NCI-H345 treated with DMSO at 0.1 percent for 48 hours (cell line): ENCODE data around the gene FOXL1.

ENCODE experiments used
- DNase-seq: peaks from one replicate; lab custom pipeline; 2025; ENCODE audit not compliant: unreplicated experiment; lab: John Stamatoyannopoulos, UW

FOXL1 gene

DNA sequence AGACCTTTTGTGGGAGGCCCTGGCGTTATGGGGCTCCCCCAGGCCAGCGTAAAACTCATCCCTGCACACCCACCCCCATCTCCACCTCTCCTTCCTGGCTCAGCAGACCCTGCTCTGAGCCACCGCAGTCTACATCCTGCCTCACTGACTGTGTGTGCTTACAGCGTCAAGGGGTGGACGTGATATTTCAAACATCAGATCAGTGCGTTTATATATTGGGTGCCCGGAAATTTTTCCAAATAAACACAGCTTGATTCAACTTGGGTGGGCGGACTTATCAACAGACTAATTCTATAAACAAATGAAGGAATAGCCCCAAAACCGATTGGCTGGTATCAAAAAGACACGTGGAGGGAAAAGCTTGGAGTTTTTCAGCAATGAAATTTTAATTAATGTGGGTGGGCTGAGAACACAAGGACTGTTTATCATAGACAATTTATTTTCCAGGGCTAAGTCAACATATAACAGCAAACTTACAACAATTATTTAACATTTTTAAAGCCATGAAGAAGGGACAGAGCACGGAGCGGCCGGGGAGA lies at the start of gene FOXL1:
TSS of gene FOXL1 (plus strand) at position 489 of the 539 bp plus-strand sequence. CDS start 175 bp downstream, outside the sequence.
- DNase-seq = no peak

DNA sequence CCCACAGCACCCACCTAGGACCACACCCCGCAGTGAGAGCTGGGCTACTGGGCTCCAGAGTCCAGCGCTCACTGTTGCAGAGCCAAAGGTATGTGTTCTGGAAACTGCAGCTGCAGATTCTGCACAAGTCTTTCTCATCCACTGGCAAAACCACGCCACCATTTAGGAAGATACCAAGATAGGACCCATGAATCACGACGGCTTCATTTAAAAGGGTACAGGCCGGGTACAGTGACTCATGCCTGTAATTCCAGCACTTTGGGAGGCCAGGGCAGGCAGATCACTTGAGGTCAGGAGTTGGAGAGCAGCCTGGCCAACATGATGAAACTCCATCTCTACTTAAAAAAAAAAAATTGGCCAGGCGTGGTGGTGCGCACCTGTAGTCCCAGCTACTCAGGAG lies 49.2 kb upstream of the FOXL1 start:
- DNase-seq = no peak

DNA sequence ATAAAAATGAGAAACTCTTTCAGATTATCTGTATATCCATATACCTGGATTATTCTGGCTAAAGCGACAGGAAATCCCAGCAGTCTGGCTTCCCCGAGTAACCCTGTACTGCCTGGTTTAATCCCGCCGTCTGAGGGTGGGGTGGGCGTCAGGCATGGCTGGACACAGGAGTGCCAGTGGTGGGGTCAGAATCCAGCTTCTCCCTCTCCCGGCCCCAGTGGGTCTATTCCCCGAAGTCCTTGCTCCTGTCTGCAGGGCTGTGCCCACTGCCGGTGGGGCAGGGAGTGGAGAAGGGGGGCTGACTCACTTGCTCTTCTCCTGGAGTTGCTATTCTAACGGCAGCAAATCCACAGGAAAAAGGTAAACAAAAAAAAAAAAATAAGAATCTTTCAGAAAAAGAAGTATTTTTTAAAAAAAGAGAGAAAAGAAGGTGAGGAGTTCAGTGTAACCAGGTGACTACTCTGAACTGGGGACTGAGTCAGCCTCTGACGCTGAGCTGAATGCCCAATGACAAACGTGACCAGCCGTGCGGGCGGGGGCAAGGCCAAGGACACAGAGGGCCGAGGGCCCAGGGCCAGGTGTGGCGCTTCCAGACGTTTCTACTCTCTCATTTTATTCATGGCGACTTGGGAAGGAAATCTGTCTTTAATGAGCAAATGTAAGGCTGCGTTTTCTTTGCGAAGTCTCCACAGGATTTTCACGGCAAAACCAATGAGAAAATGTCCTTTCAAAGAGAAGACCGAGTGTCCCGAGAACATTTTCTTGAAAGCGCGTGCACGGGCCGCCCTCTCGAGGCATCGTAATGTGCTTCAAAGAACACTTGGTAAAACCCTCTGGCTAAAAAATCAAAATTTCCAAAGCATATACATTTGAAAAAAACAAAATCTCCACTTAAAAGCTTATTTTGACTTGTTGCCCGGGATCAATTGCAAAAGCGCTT lies 47.8 kb upstream of the FOXL1 start:
- no peak for DNase-seq

DNA sequence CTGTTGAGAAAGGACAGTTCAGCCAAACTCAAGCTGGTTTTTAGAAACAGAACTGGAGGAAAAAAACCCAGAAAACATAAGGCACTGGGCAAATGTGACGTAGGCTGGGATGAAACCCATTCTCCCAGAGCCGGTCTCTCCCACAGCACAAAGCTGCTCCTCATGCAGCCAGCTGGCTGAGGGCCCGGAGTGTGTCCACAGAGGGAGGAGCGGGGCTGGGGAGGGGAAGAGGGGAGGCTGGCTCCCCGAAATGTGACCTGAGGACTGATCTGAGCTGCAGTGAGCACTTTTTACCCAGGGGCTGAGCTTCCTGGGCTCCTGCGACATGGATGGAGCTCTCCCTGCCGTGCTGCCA lies 47.2 kb upstream of the FOXL1 start:
- no peak for DNase-seq

DNA sequence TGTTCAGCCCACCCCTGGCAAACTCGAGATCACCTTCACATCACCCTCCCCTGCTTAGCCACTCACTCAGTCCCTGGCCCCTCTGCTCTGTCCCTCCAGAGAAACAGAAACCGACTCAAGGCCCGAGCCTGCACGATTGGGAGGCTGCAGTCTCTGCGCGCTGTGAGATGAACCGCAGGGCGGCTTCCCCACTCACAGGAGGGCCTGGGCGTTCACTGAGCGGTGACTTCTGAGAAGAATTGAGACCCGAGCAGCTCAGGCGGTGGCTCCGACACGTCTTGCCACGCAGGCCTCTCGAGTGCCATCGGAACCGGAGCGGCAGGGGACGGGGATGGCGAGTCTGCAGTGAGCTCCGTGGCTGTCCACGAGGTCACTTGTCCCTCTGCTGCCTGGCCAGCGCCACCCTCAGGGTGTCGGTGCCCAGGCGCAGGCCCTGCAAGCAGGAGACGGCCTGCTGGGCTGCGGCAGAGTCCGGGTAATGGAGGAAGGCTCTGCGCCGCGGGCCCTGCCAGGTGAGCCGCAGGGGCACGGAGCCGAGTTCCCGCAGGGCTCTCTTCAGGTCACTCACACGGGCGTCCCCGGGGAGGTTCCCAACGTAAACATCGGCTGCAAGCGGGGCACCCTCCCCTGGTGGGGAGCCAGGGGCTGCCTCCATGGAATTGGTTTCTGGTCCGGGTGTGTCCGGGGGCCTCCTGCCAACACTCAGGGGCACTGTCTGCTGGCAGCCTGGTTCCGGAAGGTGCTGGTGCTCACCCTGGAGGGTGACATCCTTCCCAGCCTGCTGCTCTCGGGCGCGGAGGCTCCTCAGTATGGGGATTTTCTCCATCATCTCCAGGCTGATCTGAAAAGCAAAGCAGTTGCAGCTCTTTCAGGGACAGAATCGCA lies 46.5 kb upstream of the FOXL1 start:
- DNase-seq = no peak

DNA sequence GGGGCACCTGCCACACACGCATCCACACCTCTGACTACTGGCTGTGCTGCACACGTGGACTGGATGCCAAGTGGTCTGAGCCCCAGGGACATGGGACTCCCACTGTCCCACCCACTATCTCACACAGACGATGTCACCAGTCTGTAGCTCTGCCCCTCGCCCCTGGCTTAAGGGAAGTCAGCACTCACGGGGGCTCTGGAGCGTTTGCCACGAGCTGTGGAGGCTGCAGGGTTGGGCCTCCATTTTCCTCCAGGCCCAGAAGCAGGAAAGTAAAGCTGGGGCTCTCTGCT lies 45.9 kb upstream of the FOXL1 start:
- DNase-seq = no peak

DNA sequence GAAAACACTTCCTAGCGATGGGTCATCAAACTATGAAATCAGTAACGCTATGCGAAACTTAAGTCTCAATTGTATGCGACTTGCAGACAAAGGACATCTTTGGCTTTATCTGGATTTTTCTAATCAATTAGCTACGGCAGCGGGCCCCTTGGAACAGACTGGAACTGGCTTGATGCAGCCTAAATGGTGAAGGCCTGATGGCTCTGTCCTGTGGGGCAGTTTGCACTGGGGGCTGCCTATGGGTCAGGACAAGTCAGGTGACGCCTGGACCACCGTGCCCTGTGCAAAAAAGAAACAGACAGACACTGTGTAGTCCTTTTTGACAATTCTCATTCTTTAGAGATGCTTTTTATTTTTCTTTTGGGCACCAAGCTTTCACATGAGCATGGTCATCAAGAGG lies 45.3 kb upstream of the FOXL1 start:
- no peak for DNase-seq

DNA sequence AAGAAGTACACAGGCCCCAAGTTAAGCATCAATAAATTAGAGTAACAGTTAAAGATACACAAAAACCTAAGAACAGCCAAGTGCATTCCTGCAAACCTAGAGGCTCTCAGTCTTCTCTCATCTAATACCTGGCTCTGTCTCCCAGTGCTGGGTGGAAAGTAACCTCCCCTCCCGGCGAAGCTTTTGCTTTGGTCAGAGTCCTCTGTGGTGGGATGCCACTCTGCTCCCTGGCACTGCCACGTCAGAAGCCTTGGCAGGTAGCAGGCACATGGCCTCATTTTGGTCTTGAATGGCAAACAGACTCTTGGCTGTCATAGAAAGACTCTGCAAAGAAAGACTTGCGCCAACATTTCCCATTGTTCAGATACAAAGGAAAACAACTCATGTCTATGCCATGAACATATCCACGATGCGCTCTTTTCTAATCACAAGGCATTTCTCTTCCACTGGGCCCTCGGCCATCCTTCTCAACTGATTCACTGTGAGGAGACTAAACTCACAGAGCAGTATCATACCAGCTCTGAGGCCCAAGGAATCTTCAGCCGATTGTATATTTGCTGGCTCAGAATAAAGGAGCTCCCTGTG lies 44.5 kb upstream of the FOXL1 start:
- no peak for DNase-seq

DNA sequence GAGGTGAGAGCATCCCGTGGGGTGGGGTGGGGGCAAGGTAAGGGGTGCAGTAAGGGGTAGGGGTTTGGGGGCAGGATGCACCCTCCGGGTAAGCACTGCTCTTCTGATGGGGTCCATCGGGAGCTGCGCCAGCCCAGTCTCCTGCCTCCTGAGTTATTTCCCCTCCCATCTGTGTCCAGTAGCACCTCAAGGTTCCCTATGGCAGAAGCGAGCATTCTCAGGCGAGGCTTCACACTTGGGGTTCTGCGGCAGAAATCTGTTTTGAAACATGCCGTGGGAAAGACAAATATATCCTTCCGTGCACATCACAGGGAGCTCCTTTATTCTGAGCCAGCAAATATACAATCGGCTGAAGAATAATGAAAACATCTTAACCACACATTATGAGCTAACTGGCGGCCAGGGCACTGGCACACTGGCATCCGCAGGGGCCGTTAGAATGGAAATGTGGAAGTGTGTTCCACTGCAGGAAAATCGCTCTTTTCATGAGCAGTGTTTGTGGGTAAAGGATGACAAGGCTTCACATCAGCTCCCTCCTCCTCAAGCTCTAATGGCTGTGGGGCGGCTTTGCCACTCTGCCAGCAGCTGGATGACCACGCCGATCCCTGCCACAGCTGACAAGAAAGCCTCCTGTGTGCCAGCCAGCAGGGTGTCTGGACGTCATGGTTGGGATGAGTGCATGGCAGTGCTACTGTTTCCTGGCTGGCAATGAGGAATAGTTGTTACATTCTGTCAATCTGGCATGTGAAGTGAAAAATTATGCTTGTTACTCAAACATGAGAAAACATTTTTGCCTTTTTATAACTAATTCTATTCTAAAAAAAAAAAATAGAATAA lies 43.4 kb upstream of the FOXL1 start:
- no peak for DNase-seq

DNA sequence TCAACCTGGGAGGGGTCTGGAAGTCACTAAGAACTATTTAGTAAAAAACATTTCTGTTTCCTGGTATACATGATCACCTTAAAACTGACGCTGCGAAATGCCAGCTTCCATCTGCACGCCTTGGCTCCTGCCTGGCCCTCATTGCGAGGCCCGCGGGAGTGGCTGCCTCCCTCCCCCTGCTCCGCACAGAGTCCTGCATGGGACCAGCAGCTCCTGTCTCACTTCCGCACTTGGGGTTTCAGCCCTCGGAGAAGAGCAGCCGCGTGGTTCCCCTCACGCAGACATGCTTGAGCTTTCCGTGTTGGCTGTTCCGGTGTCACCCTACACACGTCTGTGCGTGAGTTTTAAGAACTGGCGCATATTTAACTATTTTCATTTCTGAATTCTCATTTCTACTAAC lies 41.7 kb upstream of the FOXL1 start:
- DNase-seq = no peak

DNA sequence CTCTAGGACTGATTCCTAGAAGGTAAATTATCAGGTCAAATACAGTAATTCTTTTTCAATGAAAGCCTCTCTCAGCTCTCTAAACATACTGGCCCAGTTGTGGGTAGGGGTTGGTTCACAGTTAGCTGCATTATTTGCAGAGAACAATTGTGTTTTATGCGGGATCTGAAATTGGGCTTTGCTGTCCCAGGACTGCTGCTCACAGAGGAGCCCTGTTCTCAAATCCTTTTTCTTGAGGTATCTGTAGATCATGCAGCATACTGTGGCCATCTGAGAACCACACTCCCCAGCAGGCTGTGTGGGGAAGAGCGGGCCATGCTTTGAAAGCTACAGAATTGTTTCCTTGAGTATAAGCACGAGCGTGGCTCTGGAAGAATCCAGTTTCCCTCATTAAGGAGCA lies 40.9 kb upstream of the FOXL1 start:
- no peak for DNase-seq

DNA sequence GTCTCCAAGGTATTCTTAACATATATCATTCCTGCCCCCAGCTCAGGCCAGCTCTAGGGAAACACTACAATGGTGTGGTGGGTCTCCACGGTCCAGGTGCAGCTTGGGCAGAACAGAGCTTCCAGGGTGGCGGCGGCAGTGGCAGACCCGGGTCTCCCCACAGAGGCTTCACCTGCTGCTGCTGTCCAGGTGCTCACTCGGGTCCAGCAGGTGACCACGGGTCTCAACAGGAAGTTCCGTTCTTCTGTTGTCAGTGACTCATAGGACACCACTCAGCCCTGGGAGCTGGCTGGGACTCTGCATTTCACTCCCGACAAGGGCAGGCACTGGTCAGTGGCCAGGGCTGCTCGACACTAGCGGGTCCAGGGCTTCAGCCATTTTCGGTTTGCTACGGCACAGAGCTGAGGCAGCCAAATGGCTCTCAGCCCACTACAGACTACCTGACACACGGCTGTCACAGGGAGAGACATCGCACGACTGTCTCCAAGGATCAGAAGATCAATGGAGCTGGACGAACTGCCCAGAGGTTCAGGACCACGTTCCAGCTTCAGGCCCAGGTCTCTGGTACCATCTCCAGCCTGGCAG lies 40.1 kb upstream of the FOXL1 start:
- no peak for DNase-seq

DNA sequence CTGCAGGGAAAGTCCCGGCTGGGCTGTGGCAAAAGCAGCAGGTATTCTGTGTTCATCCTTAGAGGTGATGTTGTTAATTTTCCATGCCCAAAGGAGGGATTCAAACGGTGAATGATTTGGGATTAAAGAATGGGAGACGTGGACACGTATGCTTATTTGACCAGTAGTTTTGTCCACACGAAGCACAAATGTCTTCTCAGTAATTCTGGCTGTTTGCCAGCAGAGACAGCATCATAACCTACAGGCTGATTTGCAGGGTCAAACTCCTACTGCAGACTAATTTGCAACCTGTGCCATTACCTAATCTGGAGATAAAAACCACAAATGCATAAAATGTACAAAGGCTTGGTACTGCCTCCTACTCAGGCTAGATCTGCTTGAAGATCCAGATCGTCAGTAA lies 37.5 kb upstream of the FOXL1 start:
- no peak for DNase-seq

DNA sequence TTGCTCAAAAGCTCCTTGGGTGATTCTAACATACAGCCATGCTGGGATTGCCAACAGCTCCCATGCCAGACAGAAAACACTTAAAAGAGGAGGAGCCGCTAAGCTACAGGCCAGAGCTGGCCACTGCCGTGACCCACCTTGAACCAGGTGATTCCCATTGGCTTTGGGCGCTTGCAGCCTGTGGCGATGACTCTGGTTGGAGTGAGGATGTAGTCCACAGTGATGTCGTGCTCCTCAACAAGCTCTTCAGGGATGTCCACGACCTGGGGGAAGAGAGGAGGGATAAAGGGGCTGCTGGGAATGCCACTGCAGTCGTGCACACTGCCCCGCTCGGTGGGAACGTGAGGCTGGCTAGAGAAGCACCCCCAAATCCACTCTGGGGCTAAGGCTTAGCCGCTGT lies 36.8 kb upstream of the FOXL1 start:
- no peak for DNase-seq

DNA sequence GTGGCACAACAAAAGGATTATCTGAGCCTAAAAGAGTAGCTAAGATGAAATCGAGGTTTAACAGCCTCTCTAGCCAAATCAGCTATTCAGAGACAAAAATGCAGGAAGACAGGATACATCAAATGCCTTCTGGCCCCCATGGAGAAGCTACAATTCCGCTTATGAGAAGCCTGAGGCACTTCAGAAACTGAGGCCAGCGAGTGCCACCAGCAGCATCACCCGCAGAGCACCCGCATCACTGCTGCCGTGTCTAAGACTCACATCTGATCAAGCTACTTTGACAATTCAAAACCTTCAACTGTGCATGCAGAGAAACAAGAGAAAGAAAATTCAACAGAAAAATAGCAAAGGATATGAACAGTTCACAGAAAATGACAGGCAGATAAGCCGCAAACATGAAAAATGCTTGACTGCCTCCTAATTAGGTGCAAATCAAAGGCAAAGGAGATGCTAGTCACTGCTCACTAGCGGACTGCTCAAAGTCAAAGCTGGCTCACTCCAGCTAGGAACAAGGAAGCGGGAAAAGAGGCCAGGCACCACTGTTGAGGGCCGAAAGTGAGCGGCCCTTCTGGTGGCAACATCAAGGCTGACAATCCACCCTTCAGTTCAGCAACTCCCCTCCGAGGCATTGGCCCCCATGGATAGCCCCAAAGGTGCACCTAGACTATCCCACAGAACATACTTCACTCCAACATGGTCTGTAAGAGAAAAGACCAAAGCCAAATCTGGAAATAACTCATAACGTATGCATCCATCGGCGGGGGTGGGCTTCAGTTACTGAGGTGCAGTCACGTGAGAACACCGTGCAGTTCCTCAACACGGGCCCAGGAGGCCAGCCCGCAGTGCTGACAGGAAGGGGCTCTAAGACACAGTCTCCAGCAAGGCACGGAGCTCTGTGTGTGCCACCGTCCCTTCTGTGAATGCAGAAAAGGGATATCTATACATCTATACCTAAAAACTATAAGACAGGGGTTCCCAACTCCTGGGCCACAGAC lies 35.3 kb upstream of the FOXL1 start:
- no peak for DNase-seq

DNA sequence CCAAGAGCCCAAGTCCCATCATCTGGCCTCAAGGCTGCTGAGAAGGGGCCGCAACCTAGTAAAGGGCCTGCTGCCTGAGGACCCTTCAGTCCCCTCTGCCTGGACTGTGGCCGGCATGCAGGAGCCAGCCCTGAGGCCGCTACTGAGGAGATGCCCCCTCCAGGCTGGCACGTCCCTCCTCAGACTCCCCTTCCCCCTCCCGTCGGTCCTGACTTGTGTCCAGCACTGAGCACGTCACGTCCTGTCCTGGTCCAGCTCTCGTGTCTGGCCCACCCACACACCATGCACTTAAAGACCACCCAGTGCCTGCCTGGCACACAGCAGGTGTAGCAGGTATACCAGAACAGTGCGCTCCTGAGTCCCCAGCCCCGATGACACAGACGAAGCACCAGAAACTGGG lies 32.9 kb upstream of the FOXL1 start:
- no peak for DNase-seq

DNA sequence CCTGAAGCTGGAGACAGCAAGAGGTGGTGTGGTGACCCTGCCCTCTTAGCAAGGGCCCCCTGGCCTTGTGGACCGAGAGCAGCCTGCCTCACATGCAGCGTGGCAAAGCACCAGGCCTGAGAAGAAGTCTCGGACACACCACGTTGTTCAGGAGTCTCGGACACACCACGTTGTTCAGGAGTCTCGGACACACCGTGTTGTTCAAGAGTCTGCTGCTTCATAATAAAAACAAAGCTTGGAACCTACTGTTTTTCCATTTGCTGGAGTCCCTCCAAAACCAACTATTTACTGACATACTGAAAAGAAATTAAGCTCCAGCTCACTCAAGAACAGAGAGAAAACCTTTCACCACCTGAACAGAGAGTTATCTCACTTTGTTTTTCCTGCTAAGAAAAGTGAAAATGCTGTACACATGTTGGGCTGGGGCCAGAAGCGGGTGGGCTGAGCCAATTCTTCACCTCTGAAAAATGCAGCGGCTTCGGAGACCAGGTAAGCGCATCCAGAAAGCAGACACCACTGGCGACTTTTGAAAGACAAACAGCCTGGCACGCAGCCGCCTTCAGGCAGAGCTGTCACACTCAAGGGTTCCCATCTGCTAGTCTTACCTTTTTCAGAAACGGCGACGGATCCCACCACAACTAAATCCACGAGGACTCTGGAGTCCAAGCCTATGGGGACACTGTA lies 32.3 kb upstream of the FOXL1 start:
- no peak for DNase-seq

DNA sequence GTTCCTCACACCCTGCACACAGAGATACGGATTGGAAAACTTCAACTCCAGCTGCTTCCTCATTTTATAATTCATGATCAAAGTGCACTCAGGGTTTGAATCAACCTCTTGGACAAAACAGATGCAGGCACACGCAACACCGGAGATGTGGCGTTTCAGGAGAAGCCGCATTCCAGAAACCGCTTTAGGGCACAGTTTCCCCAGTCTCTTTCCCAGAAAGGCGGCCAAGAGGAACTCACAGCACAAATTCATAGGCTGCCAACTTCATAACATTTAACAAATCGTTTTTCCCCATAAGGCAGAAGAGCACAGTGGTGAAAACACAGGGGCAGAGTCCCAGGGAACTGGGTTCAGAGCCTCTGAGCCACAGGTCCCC lies 31.7 kb upstream of the FOXL1 start:
- no peak for DNase-seq

DNA sequence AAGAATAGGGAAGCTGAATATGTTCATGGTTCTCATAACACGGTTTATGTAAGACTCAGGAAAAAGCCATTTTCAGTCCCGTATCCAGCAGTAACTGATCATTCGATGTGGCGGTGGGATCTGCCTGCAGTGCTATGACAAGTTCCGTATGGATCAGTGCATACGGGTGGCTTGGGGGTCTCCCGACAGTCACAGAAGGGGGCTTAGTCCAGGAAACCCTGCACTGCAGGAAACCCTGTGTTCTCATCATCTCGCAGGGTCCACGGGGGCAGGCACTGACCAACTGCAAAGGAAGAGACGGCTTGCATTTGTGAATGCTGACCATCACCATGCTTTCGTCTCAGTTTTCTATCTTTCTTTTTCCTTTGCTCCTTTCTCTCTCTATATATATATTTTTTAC lies 31.1 kb upstream of the FOXL1 start:
- no peak for DNase-seq
